GM12874 (cell line): ENCODE results near the gene OSTC.

ENCODE experiments used
- TF ChIP-seq, protein P1 (sequence below): IDR thresholded peaks from 2 replicates; pipeline ENCODE4 v1.5.1; 2011; ENCODE audit warnings: low read depth, mild to moderate bottlenecking, control low read depth, low read length, moderate library complexity; ENCODE audit not compliant: insufficient read depth

OSTC gene

DNA sequence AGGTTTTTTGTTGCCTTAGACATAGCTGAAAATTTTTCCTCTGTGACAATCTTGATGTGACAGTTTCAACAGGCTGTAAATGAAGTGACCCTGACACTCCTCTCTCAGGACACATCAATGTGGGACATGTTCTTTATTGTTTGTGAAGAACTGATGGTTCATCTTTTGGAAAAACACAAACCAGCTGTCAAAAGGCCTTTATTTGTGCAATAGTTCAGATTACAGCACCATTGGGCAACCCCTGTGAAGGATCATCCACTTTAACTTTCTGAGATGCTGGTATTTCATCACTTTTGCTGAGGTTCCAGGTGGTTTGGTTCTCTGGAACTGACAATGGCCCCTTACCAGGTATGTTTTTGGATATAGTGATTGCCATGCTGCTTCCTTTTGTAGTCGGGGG, 40.3 kb downstream of the OSTC start:
- TF ChIP-seq, protein P1, sequence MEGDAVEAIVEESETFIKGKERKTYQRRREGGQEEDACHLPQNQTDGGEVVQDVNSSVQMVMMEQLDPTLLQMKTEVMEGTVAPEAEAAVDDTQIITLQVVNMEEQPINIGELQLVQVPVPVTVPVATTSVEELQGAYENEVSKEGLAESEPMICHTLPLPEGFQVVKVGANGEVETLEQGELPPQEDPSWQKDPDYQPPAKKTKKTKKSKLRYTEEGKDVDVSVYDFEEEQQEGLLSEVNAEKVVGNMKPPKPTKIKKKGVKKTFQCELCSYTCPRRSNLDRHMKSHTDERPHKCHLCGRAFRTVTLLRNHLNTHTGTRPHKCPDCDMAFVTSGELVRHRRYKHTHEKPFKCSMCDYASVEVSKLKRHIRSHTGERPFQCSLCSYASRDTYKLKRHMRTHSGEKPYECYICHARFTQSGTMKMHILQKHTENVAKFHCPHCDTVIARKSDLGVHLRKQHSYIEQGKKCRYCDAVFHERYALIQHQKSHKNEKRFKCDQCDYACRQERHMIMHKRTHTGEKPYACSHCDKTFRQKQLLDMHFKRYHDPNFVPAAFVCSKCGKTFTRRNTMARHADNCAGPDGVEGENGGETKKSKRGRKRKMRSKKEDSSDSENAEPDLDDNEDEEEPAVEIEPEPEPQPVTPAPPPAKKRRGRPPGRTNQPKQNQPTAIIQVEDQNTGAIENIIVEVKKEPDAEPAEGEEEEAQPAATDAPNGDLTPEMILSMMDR: no peak

DNA sequence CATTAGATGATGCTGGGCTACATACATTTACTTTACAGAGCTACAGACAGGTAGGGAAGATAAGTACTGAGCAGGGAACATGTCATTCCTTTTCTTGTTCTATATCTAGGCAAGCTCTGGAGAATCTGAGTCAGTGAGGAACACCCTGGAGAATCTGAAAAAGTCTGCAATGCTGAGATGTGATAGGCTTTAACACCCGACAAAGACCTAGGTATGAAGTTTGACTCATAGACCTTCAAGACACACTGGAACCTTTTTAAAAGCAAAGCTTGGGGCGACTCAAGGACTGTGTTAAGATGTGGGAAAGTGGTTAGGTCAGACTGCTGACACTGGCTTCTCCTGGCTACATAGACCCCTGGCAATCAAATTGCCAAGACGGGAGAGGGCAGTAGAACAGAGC, 42.8 kb downstream of the OSTC start:
- TF ChIP-seq, protein P1: no peak

DNA sequence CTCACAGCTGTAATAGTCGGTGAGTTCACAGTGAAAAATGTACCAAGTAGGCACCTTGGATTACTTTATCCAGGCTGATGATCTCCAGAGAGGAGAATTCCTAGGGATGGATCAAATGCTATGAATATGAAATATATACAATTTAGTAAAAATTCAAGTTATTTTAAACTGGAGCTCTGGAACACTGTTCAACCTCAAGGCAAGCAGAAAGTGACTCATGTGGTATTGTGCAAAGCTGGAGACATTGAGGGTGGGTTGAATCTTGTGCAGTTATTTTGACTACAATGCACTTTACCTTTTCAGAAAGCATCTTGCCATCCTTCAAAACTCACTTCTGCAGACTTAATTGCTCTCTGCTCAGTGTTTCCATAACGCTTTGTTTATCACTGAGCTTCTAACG, 43.4 kb downstream of the OSTC start:
- TF ChIP-seq, protein P1: no peak

DNA sequence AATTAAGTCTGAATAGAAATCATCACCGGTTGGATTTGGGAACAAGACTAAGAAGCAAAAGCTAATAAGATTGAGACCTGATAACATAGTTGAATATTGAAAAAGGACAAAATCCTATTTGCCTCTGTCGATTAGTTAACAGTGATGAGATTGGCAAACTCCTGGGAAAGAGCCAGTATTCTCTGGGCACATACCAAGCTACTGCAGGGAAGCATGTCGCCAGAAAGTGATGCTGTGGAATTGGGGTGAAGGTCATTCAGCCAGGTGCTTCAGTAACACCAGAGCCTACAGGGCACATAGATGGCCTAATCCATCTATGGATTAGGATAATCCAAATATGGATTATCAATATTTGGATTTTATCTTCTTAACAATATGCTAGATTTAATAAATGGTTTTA, 44.0 kb downstream of the OSTC start:
- TF ChIP-seq, protein P1: no peak

DNA sequence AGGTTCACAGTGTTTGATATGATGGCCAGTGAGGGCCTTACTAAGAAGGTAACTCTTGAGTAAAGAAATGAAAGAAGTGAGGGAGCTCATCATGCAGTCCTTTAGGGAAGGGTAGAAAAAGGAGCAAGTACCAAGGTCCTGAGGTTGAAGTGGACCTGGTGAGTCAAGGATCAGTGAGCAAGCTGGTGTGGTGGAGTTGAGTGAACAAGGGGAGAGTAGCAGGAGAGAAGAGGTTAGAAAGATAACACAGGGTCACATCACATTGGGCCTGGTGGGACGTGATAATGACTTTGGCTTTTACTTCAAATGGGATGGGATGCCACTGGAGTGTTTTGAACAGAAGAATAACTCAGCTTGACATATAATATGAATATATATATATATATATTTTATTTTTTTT, 44.7 kb downstream of the OSTC start:
- TF ChIP-seq, protein P1: no peak

DNA sequence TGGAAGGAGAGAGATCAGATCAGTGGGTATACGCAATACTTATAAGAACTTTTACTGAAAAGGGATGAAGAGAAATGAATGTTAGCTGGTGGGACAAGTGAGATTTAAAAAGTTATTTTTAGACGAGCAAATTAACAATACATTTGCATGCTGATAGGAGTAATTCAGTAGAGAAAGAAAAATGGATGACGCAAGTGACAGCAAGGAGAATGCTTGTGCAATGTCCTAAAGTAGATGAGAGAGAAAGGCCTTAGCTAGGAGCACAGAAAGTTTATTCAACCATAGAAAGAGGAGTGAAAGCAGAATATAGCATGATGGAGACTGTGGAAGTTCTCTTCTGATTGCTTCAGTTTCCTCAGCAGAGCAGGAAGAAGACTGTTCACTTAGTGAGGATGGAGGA, 45.8 kb downstream of the OSTC start:
- TF ChIP-seq, protein P1: no peak

DNA sequence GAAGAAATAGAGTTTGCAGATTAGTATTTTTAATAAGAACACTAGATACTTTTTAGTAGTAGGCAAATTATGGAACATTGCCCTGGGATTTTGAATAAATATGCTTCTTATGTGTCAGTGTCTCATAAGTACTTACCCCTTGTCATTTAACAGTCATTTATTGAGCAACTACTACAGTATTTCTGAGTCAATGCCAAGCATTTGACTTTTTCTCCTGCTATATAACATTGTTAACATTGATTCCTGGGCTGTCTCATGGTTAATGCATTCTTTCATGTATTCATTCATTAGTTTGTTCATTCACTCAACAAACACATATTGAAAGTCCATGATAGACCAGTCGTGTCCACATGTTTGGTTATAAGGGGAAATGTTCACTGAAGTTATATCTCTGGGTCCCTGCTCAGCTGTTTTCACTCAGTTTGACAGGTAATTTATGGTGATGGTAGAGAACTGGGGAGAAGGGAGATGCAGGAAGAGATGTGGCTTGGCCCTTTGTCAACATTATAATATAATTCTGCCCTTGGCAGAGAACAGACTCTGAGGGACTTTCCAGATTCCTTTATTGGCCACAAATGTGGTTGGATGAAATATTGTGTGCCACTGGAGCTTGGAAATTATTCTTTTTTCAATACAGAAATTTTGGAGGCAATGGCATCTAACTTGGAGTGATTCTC, 49.8 kb downstream of the OSTC start:
- TF ChIP-seq, protein P1: no peak
